Kasumi-1 (cell line): ENCODE data around the gene CTNNBL1.

Experiments
- DNase-seq, 2 experiments: peaks; one replicate each; lab custom pipeline; 2025; lab: John Stamatoyannopoulos, UW

CTNNBL1 gene

DNA sequence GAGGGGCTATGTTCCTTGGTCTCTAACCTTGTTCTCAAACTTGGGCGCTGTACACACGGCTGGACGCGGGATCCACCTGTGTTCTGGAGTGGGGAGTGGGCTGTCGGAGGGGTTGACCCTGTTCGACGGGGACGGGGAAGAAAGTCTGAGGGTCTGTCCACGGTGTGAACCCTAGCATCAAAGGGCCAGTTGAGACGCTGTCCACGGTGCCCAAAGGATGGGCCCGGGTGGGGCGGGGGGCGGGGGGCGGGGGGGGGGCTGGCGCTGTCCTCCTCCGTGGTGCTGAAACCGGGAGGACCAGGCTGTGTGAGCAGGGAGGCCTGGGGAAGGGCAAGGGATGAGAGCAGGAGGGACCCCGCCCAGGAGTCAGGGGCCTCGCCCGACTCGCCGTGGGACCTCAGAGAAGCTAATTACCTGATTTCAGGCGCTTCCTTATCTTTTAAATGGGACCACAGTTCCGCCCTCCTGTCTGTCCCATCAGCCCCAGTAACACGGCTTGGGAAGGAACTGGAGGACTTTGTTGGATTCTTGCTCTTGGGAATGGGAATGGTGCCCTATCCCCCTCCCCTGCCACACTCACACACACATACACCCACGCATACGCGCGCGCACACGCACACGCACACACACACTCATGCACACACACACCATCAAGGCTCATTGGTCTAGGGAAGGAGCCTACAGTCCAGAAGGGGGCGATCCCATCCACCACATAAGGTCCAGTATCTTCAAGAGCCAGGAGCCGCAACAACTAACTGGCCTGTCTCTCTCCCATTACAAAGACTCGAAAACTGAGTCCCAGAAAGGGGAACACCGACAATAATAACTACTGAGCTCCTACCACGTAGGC is 208.0 kb downstream of the CTNNBL1 start:
- DNase-seq: no peak

DNA sequence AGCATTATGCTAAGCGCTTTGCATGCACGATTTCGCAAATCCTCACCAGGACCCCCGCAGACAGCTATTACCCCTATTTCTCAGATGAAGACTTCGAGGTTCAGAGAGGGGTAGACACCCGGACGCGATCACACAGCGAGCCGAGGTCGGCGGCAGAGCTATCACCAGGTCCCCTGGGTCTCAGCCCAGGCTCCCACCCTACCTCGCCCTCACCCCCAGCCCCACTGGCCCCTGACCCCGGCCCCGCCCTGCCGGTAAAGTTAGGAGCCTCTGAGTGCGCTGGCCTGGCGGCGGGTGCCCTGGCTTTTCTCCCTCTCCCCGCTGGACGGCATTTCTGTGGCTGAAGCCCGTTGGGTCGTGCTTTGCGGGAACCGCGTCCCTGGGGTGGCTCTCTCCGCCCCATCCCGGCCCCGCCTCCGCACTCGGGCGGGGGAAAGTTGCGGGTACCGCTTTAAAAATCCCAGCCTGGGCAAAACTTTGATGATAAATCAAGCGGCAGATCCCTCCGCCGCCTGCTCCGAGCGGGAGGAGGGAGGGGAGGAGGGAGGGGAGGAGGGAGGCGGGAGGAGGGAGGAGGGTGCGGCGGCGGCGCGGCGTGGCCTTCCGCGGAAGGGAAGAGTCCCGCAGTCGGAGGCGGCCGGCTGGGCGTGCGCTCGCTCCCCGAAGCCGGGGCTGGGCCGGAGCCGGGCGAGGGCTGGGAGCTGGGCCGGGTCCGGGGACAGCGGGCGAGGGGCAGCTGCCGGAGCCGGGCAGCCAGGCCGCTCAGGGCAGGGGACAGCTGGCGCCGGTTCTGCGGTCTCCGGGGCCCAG is 208.9 kb downstream of the CTNNBL1 start, which contains the start of gene VSTM2L:
VSTM2L (plus strand) TSS at position 624 of the 810 bp plus-strand sequence. CDS start 224 bp downstream, outside the sequence.
- no peak for DNase-seq

DNA sequence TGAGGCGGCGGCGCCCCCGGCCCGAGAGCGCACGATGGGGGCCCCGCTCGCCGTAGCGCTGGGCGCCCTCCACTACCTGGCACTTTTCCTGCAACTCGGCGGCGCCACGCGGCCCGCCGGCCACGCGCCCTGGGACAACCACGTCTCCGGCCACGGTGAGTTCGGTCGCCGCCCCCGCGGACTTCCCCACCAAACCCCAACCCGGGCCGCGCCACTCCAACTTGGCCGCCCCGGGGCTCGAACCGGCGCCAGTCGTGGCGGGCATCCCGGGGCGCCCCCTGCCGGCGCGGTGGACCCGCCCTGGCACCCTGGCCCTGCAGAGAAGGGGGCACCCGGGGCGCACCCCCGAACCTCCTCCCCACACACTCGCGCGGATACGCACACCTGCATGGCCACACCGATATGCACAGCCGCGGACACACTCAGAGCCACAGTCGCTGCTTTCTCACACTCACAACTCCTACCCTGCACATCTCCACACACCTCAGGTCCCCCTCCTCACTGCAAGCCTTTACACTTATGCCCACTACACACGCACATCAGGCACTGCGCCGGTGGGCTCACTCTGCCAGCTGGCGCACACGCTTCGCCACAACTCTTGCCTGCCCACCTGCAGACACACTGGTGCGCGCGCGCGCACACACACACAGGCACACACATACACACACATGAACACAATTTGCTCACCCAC is 209.6 kb downstream of the CTNNBL1 start:
- no peak for DNase-seq

DNA sequence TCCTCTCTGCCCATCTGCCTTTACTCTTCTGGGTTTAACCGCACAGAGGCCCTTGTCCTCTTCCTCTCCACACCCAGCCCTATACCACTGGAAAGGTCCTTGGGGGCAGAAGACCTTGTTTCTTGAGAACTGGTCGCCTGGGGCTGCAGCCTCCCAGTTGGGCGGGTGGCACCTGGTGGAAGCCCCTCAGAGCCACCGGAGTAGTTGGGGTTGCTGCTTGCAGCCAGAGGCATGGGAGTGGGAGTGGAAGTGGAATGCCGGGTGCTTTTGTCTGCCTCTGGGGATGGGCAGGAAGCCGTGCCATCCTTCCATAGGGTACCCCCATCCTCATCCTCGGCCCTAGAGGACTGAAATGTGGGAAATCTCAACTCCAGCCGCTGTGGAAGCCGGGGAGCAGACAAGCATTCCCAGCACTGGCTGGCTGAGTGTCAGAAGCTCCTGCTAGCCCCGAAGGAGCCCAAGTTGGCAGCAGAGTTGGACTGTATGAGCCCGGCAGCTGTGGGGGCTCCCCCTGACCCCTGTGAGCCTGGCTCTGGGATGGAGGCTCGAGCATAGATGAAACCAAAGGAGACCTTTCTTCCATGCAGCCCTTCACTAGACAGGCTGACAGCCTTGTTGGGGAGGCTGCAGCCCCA is 210.3 kb downstream of the CTNNBL1 start:
- DNase-seq: no peak

DNA sequence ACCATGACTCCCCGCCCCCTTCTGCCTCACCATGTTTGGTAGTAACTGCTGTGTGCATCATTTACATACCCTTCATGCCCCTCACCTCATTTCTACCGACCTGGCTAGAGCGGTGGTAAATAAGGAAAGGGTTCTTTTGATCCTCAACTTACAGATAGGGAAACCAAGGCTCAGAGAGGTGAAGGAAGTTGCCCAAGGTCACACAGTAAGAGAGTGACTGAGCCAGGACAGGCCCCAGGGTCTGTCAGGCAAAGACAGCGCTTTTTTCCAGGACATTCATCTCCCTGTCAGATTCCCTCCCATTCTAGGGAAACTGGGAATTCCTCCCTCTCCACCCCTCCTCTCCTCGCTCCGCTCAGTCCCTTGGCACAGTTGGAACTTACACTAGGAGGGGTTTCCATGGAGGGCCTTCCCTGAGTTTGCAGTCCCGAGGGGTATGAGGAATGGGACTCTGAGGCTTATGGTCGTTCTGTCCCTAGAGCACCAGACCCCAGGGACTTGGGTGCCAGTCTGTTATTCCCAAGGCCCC is 211.1 kb downstream of the CTNNBL1 start:
- DNase-seq: no peak

DNA sequence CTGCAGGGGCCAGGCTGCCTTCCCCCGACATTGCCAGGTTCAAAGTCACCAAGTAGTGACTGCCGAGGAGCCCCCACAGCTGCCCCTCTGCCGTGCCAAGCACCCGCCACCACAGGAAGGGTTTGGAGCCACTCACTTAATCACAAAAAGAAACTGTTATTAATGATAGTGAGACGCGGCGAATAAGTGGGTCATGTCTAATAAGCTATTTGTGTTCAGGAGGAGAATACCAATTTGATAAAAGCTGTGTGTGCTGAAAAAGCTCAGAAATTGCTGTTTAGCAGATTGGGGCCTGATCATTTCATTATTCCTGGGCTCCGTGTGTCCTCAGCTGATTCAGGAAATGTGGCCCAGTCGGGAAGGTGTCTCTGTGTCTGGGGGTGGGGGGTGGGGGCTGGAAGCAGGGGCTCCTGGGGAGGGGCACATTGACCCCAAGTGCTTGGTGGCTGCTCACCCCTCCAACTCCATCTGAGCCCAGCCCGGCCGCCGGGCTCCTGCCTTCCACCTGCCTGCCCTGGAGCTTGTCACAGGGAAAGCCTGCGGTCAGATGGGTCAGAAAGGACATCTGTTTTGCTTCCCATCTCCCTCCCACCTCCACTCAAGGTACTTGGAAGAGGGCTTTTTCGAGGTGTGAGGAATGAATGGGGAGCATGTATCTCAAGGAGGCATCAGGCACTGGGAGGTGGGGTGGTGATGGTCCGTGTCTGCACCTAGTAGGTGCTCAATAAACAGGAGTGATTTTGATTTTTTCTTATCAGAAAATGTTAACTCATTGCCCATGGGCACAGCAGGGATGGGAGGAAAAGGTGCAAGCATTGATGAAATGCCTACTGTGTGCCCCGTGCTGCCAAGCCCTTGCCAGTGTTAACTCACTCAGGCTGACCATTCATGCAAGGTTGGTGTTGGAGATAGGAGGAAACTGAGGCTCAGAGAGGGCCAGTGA is 212.1 kb downstream of the CTNNBL1 start:
- DNase-seq: no peak

DNA sequence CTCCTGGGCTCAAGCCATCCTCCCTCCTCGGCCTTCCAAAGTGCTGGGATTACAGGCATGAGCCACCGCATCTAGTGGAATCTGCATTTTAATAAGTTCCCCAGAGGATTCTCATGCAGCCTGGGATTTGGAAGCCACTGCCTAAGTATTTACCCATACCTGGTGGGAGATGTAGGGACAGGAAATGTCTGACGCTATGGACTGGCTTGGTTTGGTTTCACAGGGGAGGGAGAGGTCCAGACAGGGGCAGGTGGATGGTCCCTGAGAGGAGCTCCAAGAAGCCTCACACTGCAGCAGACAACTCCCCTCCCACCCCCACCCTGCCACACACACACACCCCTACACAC is 213.5 kb downstream of the CTNNBL1 start:
- DNase-seq: no peak

DNA sequence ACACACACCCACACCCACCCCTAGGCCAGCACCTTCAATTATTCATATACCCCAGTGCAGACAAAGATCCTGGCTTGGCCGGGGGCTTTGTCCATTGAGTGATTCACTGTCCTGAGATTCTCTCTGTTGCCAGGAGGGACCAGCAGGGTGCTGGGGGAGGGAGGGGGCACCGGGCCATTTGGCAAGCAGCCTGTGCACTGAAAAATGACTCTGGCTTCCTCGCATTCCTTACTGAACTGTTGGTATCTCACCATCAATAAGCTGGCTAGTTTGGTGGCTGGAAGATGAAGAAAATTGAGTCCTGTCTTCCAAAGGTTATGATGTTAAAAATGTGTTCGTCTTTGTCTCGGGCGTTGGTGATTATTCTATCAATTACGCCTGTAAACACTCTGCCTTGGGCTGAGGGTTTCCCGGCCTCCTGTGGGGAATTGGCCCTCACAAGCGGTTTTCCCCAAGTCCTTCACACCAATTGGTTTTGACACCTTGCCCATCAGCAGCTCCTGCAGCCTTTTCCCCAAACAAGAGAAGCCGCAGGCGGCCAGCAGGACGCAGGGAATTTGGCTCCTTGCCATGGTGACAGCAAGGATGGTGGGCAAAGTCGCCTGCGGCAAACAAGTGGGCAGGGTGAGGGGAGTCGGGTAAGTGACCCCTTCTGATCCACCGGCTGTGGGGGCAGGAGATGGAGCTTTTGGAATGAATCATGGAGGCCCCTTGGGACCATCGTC is 214.0 kb downstream of the CTNNBL1 start:
- no peak for DNase-seq

DNA sequence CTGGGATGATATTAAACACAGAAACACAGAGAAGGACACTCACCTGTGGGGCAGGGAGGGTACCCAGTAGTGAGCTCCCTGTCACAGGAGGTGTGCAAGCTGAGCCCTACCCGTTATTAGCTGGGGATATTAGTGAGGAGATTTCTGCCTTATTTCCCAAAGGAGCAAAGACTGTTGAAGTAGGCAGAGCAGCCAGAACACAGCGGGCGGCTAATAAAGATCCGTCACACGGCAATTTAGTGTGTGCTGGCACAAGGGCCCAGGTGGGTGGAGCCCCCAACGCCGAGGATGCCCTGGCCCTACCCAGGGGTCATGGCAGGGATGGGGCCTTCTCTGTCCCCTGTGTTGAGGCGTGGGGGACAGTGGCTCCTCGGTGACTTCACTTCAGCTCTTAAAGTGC is 217.4 kb downstream of the CTNNBL1 start:
- DNase-seq: no peak

DNA sequence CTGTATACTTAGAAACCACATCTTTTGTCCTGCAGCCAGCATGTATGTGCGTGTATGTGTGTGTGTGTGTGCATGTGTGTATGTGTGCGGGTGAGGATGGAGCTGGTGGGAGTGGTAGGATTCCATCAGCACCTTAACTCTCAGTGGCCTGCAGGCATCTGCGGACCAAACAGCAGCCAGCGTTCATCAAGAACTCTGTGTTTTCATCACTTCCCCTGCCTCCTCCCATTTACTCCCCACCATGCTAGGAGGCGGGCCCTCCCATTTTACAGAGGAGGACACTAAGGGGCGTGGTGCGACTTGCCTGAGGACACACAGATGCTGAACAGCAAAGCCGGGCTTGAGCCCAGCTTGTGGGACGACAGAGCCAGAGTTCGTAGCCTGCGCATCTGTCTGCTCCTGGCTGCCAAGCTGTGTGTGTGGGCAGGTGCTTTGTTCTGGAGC is 218.0 kb downstream of the CTNNBL1 start:
- no peak for DNase-seq

DNA sequence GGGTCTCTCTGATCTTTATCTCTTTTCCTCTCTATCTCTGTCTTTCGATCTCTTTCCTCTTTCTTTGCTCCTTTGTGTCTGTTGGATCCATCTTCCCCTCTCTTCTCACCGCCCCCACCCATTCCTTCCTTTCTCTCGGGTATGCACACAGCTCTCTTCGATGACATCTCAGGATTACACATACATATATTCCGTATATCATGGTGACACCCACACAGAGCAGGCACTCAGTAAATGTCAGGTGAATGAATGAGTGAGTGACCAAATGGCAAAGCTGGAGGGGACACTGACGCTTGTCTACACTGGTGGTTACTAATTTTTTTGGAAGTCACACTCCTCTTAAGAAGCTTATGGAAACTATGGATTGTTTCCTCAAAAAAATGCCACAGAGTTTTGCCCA is 219.0 kb downstream of the CTNNBL1 start:
- no peak for DNase-seq

DNA sequence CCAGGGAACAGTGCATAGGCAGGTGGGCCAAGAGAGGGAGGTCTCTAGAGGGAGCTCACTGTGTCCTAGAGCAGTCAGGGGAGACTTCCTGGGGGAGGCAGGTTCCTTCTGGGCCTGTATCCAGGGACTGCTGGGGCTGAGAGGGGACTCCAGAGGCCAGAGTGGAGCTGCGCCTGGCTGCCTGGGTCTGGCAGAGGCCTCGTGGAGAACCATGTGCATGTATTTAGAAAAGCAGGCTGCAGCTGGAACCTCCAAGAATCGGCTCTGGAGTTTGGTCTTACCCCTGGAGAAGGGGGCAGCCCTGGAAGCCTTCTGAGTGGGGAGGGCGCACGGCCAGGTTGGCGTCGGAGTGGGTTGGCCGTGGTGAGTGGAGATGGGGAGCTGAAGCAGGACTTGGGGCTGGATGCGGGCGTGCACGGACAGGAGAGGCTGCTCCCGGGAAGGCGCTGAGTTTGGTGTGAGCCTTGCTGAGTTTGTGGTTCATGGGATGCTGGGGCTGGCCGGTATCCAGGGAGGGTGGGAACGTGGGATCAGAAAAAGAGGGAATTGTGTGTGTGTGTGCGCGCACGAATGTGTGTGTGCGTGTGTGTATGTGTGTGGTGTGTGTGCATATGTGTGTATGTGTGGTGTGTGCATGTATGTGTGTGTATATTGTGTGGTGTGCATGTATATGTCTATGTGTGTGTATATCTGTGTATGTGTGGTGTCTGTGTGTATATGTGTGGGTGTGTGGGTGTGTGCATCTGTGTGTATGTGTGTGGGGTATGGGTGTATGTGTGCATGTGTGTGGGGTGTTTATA is 219.9 kb downstream of the CTNNBL1 start:
- DNase-seq: no peak

DNA sequence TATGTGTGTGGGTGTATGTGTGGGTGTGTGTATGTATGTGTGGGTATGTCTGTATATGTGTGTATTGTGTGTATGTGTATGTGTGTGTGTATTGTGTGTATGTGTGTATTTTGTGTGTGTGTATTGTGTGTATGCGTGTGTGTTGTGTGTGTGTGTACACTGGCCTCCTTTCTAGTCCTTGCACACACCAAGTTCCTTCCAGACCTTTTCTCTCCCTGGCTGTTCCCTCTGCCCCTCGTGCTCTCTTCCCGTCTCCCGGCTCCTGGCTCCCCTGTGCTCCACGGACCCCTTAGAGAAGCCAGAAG is 220.5 kb downstream of the CTNNBL1 start:
- no peak for DNase-seq

DNA sequence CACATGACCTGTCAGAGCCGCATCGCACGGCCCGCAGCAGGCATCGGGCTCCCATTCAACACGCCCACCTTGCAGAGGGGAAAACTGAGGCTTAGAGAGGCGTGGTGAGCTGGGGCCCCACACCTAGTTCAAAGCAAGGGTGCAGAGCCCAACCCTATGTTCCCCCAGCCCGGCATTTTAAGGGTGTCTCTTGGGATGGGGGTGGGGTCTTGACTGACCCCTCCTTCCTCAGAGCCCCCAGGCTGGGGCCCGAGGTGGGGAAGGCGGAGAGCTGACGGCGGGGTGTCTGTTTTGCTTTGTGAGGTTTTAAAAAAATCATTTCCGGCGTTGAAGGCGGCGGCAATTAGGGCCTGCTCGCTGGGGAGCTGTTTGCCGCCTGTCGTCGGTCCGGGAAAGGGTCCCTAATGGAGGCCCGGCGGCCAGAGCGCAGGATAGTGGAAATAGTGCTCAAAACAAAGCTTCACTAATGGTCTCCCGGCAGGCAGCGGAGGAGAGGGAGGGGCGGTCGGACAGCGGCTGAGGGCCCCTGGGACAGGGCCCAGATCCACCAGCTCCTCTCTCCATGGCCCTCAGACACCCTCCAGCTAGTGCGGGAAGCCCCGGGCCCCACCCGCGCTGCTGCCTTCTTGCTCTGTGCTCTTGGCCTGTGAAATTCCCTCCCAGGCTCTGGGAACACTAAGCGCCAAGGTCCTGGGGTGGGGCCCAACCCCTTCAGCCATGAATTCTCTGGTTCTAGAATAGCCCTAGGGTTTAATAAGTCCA is 221.0 kb downstream of the CTNNBL1 start:
- no peak for DNase-seq

DNA sequence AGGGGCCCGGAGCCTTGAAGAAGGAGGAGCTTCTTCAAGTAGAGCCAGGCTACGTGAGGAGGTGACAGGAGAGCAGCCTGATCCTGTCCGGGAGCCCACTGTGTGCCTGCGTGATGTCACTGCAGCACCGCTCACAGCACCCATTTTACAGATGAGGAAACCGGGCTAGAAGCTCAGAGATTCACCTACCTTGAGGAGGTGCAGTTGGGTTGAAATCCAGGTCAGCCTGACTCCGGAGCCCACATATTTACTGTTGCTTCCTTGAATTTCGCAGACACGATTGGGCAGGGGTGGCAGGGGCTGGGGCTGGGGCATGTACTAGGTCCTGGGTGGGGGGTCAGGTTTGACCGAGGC is 221.6 kb downstream of the CTNNBL1 start:
- DNase-seq: no peak

DNA sequence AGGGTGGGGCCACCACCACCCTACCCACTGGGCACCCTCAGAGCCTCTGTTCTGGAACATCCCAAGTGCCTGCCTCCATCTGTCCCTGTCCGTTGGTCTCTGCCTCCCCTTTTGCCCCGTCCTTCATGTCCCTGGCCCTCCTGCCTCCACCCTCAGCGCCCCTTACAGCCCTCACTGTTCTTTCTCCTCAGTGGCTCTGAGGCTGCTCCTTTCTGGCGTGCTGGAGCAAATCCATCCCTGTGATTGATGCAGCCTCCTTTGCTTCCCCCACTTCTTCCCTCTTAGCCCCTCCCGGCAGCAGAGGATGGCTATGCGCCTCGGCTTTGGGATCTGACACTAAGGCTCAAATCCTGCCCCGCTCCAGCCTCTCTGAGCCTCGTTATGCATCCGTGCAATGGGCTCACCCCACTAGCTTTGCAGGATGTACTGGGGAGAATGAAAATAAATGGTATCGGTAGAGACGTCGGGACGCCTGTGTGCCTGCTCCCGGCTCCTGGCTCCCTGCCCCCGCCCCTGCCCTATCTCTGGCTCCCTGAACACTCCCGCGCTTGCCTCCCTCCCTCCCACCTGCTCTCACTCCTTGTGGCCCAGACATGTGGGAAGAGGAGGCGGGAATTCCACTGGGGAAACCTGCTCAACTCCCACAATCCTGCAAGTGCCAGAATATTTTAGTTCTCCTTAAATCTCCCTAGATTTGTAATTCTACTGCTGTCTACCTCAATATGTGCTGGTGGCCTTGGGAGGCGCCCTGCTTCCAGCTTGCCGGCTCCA is 222.2 kb downstream of the CTNNBL1 start:
- DNase-seq: no peak

DNA sequence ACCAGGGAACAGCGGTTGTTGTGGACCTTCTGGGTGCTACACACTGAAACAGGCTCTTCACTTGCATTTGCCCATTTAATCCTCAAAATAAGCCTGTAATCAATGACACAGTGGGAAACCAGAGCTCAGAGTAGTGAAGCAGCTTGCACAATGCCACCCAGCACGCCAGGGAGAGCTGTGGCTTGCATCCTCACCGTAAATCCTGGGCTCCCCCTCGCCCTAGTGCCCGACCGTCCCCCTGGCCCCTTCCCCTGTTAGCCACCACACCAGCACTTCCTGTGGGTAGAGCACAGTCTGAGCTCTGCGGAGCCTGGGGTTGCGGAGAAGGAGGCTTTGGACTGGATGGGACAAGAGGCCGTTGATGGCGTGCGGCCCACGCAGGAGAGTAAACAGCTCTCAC is 223.6 kb downstream of the CTNNBL1 start:
- DNase-seq: no peak

DNA sequence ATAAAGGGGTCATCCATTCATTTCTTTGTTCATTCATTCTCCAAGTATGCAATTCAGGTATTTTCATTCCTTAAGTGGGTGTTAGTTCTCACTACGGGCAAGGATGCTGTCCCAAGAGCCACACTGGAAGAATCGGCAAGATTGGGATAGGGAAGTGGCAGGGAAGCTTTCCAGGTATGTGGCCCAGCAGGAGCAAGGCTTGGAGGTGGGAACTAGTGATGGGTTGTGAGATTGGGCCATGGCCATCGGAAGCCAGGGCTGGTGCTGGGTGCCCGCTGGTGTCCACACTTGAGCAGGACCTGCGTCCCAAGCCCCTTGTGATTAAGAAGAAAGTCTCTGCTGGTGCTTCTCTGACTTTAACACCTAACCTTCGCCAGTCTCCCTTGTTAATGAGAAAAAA is 224.2 kb downstream of the CTNNBL1 start:
- DNase-seq: no peak
